DMS53 (cell line): ENCODE data around the gene TTC21A.
A peak's percentile ranks its signal among the peaks of the same experiment; 100 is the strongest.

Experiments used
- DNase-seq: peaks from one replicate; lab custom pipeline; 2025; lab: John Stamatoyannopoulos, UW

Gene TTC21A

GRCh38 chr3:39180546-39181346, 73.3 kb downstream of the TTC21A start:
- peak; percentile 91 for DNase-seq

- DNase-seq = no peak
Observed at GRCh38 chr3:39181408-39182335, 74.2 kb downstream of the TTC21A start.

- peak; percentile 25 for DNase-seq
Observed at GRCh38 chr3:39183211-39184080, 76.0 kb downstream of the TTC21A start.

GRCh38 chr3:39184081-39184967, 76.8 kb downstream of the TTC21A start:
- DNase-seq = no peak

GRCh38 chr3:39184968-39185285, 77.4 kb downstream of the TTC21A start:
- no peak for DNase-seq

- no peak for DNase-seq
Observed at GRCh38 chr3:39185326-39185958, 78.0 kb downstream of the TTC21A start.

- no peak for DNase-seq
Observed at GRCh38 chr3:39185959-39186691, 78.6 kb downstream of the TTC21A start.

- no peak for DNase-seq
Observed at GRCh38 chr3:39186692-39187151, 79.2 kb downstream of the TTC21A start.

GRCh38 chr3:39187372-39188155, 80.1 kb downstream of the TTC21A start:
- DNase-seq = no peak
